GM19238 (cell line): ENCODE measurements around the gene NRXN2.
"Not testable (repeated sequence)": the region's sequence is repeated elsewhere in the genome, so short reads cannot be mapped to it uniquely, and the experiment has no call there.

Experiments
- DNase-seq: peaks from one replicate; pipeline ENCODE4 v3.0.0; 2011; ENCODE audit warnings: low spot score; ENCODE audit not compliant: insufficient read length

Gene NRXN2

GRCh38 chr11:64677441-64678023, 45.5 kb downstream of the NRXN2 start:
- no peak for DNase-seq

GRCh38 chr11:64676261-64676615, 46.8 kb downstream of the NRXN2 start:
- no peak for DNase-seq

GRCh38 chr11:64675450-64676260, 47.3 kb downstream of the NRXN2 start:
- no peak for DNase-seq

- peak; percentile 64 for DNase-seq
Measured at GRCh38 chr11:64674774-64675173, 48.2 kb downstream of the NRXN2 start.

GRCh38 chr11:64673279-64673678, 49.7 kb downstream of the NRXN2 start:
- no peak for DNase-seq

- no peak for DNase-seq
Measured at GRCh38 chr11:64672875-64673274, 50.1 kb downstream of the NRXN2 start.

- DNase-seq: no peak
Measured at GRCh38 chr11:64670975-64671374, 52.0 kb downstream of the NRXN2 start.

GRCh38 chr11:64667154-64667745, 55.7 kb downstream of the NRXN2 start:
- DNase-seq: no peak

GRCh38 chr11:64665411-64665821, 57.6 kb downstream of the NRXN2 start:
- no peak for DNase-seq

GRCh38 chr11:64664236-64664870, 58.6 kb downstream of the NRXN2 start:
- DNase-seq: not testable (repeated sequence)

- DNase-seq: no peak
Measured at GRCh38 chr11:64663656-64664055, 59.3 kb downstream of the NRXN2 start.

GRCh38 chr11:64661614-64662013, 61.4 kb downstream of the NRXN2 start:
- DNase-seq: no peak

GRCh38 chr11:64661146-64661545, 61.9 kb downstream of the NRXN2 start:
- DNase-seq: no peak

- no peak for DNase-seq
Measured at GRCh38 chr11:64660706-64661105, 62.3 kb downstream of the NRXN2 start.

- no peak for DNase-seq
Measured at GRCh38 chr11:64660205-64660604, 62.8 kb downstream of the NRXN2 start.

- DNase-seq: no peak
Measured at GRCh38 chr11:64659417-64660144, 63.4 kb downstream of the NRXN2 start.

GRCh38 chr11:64658265-64658664, 64.7 kb downstream of the NRXN2 start:
- DNase-seq: no peak

- DNase-seq: no peak
Measured at GRCh38 chr11:64656862-64657261, 66.1 kb downstream of the NRXN2 start.

- no peak for DNase-seq
Measured at GRCh38 chr11:64655941-64656601, 66.9 kb downstream of the NRXN2 start.

GRCh38 chr11:64654958-64655541, 67.9 kb downstream of the NRXN2 start:
- no peak for DNase-seq

- no peak for DNase-seq
Measured at GRCh38 chr11:64654439-64654838, 68.6 kb downstream of the NRXN2 start.
